ENCODE data around the gene SLC25A39. TPM values are rescaled to one million over a fixed set of nuclear protein-coding genes. Genes with fewer than 3 reads are reported as not detected.

Gene SLC25A39
- total RNA-seq, 6 experiments from 2014 or later, result 94.8 to 116 (median 108) TPM

DNA sequence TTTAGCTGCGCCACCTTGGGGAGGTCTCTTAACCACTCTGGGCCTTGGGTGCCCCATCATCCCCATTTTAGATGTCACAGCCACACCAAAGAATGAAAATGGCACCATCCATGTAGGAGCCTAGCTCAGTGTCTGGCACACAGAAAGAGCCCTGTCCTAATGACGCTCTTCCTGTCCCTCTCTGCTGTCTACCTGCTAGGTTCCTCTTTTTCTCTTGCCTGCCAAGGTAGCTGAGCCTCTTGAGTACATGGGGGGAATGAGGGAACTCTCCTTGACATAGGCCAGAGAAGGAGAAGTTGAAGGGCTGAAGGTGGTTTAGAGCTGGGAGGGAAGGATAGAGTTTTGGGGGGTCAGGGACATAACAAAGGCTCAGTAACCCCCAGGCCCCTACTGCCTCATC, 14.4 kb downstream of the SLC25A39 start:
- DNase-seq, result no peak
- Mint-ChIP-seq H3K4me3 (no peak overlapping the region), H3K4me1 (ENCODE audit: low read depth) (no peaks in the 10 kb centered on the region), H3K27me3 (ENCODE audit: insufficient read depth) (peaks cover 46% of the 10 kb centered on the region), H3K36me3 (ENCODE audit: low read depth) (no peaks in the 10 kb centered on the region), H3K27ac (no peak overlapping the region), H3K9me3 (no peaks in the 10 kb centered on the region)
- TF ChIP-seq, protein P1, sequence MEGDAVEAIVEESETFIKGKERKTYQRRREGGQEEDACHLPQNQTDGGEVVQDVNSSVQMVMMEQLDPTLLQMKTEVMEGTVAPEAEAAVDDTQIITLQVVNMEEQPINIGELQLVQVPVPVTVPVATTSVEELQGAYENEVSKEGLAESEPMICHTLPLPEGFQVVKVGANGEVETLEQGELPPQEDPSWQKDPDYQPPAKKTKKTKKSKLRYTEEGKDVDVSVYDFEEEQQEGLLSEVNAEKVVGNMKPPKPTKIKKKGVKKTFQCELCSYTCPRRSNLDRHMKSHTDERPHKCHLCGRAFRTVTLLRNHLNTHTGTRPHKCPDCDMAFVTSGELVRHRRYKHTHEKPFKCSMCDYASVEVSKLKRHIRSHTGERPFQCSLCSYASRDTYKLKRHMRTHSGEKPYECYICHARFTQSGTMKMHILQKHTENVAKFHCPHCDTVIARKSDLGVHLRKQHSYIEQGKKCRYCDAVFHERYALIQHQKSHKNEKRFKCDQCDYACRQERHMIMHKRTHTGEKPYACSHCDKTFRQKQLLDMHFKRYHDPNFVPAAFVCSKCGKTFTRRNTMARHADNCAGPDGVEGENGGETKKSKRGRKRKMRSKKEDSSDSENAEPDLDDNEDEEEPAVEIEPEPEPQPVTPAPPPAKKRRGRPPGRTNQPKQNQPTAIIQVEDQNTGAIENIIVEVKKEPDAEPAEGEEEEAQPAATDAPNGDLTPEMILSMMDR (IDR thresholded peaks at IDR 0.05), result no peak

DNA sequence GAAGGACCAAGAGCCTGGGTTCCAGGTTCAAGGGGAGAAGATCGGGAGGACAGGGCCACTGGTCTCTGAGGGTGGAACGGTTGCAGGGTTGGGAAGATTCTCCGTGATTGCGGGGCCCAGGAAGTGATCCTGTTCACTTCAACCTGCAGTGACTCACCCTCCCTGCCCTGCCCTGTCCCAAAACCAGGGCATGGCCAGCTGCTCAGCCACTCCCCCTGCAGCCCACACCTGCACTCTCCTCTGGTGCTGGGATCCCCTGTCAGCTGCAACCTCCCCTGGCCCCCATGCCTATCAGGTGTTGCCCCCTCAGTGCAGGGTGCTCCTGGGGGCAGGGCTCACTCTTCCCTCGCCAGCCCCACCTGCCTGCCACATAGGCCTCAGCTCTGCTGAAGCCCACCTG, 15.2 kb downstream of the SLC25A39 start:
- Mint-ChIP-seq H3K36me3 (ENCODE audit: low read depth) (no peaks in the 10 kb centered on the region), H3K4me1 (ENCODE audit: low read depth) (no peaks in the 10 kb centered on the region), H3K9me3 (no peaks in the 10 kb centered on the region), H3K4me3 (no peak overlapping the region), H3K27me3 (ENCODE audit: insufficient read depth) (peaks cover 46% of the 10 kb centered on the region), H3K27ac (no peak overlapping the region)
- DNase-seq, result no peak
- TF ChIP-seq, protein P1 (IDR thresholded peaks at IDR 0.05), result no peak

DNA sequence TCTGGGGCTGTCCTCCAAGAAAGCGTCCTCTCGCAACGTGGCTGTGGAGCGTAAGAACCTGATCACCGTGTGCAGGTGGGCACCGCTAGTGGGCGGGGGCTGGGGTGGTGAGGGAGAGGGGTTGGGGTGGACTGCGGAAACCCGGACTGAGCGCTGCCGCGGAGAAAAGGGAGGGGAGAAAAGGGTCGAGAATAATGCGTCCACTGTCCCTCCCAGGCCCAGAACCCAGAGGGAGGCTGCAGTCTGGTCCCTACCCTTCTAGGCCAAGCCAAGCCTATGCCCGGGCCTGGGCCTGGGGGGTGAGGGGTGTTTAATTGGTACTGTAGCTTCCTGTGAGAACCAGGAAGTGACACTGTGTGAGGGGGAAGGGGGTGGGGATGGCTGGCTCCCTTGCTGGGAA, 15.8 kb downstream of the SLC25A39 start:
- peaks cover 44% of the 10 kb centered on the region for H3K27me3 Mint-ChIP-seq (ENCODE audit: insufficient read depth)
- H3K4me1 Mint-ChIP-seq (ENCODE audit: low read depth), result no peaks in the 10 kb centered on the region
- no peak overlapping the region for H3K4me3 Mint-ChIP-seq

DNA sequence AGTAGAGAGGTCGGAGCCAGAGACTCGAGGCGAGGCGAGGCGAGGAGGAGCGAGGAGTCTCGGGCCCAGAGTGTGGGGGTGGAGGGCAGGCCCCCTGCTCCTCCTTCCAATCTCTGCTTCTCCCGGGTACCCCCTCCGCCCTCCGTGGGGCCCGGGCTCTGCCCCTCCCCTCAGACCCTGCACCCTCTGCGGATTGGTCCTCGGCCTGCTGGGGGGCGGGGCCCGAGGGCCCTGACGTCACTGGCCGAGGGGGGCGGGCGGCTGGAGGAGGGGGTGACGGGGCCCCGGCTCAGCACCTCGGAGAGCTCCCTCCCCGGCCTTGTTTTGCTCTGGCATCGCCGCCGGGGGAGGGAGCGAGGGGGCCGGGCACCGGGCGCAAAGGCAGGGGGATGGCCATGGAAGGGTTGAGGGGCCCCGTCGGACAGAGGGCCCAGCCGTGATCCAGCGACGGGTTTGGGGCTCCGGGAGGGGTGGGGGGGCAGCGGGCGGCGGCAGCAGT, 16.3 kb downstream of the SLC25A39 start, which contains the start of gene RUNDC3A:
RUNDC3A (plus strand) TSS at position 282 of the 499 bp plus-strand sequence. CDS start 232 bp downstream, outside the sequence.
- H3K4me1 Mint-ChIP-seq (ENCODE audit: low read depth), result no peaks in the 10 kb centered on the region
- H3K36me3 Mint-ChIP-seq (ENCODE audit: low read depth), result no peaks in the 10 kb centered on the region
- H3K27ac Mint-ChIP-seq, result no peak within 1 kb of the TSS

More for the DNA sequence above, 15.8 kb downstream of the SLC25A39 start:
- TF ChIP-seq, protein P1 (IDR thresholded peaks at IDR 0.05), result no peak
- Mint-ChIP-seq H3K27ac (no peak overlapping the region), H3K36me3 (ENCODE audit: low read depth) (no peaks in the 10 kb centered on the region), H3K9me3 (no peaks in the 10 kb centered on the region)
- DNase-seq, result no peak

DNA sequence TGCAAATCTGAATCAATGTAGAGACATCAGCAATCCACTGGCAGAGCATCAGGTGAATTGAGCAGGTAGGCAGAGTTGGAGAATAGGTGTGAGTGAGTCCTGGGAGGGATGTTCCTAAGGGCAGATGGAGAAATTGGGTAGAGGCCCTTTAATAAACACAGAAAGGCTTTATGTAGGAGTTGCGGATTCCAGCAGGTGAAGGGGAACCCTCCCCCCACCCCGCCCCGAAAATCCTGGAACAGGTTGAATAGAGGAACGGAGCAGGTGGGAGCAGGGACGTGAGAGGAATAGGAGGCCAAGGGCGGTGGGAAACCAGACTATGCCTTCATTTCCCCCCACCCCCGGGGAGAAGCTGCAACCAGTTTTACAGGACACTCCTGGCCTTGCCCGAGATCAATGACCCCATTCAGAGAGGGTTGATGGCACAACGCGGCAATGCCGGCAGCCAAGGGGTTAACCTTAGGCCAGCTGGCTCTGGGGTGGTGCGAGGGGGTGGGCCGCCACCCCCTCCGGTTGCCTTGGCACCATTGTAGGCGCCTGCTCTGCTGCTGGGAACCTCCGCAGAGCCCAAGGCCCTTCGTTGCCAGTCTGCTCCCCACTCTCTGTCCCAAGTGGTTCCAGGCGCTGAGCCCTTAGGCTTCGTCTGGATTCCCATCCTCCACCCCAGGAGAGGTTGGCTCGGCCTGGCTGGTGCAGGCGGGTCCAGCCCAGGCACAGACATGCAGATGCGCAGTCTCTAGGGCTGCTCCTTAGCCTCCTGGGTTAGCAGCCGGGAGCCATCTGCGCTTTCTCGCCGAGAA, 17.0 kb downstream of the SLC25A39 start:
- H3K36me3 Mint-ChIP-seq (ENCODE audit: low read depth), result no peaks in the 10 kb centered on the region
- peaks cover 37% of the 10 kb centered on the region for H3K27me3 Mint-ChIP-seq (ENCODE audit: insufficient read depth)
- no peaks in the 10 kb centered on the region for H3K4me1 Mint-ChIP-seq (ENCODE audit: low read depth)
- H3K27ac Mint-ChIP-seq, result no peak overlapping the region
- no peak for DNase-seq
- TF ChIP-seq, protein P1 (IDR thresholded peaks at IDR 0.05), result no peak
- no peak overlapping the region for H3K4me3 Mint-ChIP-seq
- H3K9me3 Mint-ChIP-seq, result no peaks in the 10 kb centered on the region

More for the DNA sequence above, 16.3 kb downstream of the SLC25A39 start, which contains the start of gene RUNDC3A:
- H3K9me3 Mint-ChIP-seq, result no peaks in the 10 kb centered on the region
- no peak within 1 kb of the TSS for H3K4me3 Mint-ChIP-seq
- DNase-seq, result peak; percentile 25
- peaks cover 44% of the 10 kb centered on the region for H3K27me3 Mint-ChIP-seq (ENCODE audit: insufficient read depth)
- TF ChIP-seq, protein P1 (IDR thresholded peaks at IDR 0.05), result no peak

All from HFFc6 (cell line).